ENCODE measurements around the gene GAA. TPM values are rescaled to one million over a fixed set of nuclear protein-coding genes. Genes with fewer than 3 reads are reported as not detected.

GAA gene
- total RNA-seq, 3 donors from 2014 or later (not counting 1 experiment from before 2014, with no cell fraction given), result 28.5 to 35.8 (median 32.9) TPM

- H3K27ac Mint-ChIP-seq, result no peak overlapping the region
Measured at GRCh38 chr17:80111702-80112470, 10.5 kb downstream of the GAA start.

DNA sequence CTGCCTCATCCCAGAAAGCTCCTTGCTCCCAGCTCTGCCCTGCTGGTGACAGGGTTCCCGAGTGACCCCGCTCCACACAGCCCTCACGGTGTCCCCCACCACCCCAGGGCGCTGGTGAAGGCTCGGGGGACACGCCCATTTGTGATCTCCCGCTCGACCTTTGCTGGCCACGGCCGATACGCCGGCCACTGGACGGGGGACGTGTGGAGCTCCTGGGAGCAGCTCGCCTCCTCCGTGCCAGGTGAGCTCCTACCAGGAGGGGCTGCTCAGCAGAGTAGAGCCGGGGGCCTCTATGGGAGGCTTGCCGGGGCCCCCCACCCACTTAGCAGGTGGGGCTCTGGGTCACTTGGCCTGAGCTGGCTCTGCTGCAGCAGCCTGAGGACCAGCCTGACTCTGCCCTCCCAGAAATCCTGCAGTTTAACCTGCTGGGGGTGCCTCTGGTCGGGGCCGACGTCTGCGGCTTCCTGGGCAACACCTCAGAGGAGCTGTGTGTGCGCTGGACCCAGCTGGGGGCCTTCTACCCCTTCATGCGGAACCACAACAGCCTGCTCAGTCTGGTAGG, 11.2 kb downstream of the GAA start:
- no peak for TF ChIP-seq CTCF (IDR thresholded peaks at IDR 0.05)
- ATAC-seq (no peak), DNase-seq (no peak)
- WGBS (ENCODE audit: insufficient coverage), result 91% methylated on average over 22 of the region's 24 CpGs
- Histone ChIP-seq H3K4me3 (ENCODE audit: low read length) (no peak overlapping the region), H3K27me3 (ENCODE audit: control insufficient read depth, insufficient read depth, low read length) (no peaks in the 10 kb centered on the region), H3K27ac (ENCODE audit: low read length) (no peak overlapping the region), H3K9me3 (ENCODE audit: control insufficient read depth, insufficient read depth, low read length) (no peaks in the 10 kb centered on the region), H3K4me1 (ENCODE audit: control insufficient read depth, insufficient read depth, low read length) (no peaks in the 10 kb centered on the region), H3K36me3 (ENCODE audit: control insufficient read depth, insufficient read depth, low read length) (no peaks in the 10 kb centered on the region)
- Mint-ChIP-seq H3K27ac (no peak overlapping the region), H3K36me3 (no peaks in the 10 kb centered on the region), H3K9me3 (peaks cover 0 to 3% of the 10 kb centered on the region in 2 donors), H3K4me3 (no peak overlapping the region), H3K27me3 (ENCODE audit: low read depth in 2 of 2) (no peaks in the 10 kb centered on the region), H3K4me1 (no peaks in the 10 kb centered on the region)
- intact Hi-C loops (cut with micrococcal nuclease), result no loop called here

More at GRCh38 chr17:80111702-80112470, 10.5 kb downstream of the GAA start:
- H3K4me1 Mint-ChIP-seq, result no peaks in the 10 kb centered on the region
- no peaks in the 10 kb centered on the region for H3K27me3 Mint-ChIP-seq (ENCODE audit: low read depth in 2 of 2)
- intact Hi-C loops (cut with micrococcal nuclease), result no loop called here
- ATAC-seq (no peak), DNase-seq (no peak)
- Histone ChIP-seq H3K4me3 (ENCODE audit: low read length) (no peak overlapping the region), H3K4me1 (ENCODE audit: control insufficient read depth, insufficient read depth, low read length) (no peaks in the 10 kb centered on the region), H3K27me3 (ENCODE audit: control insufficient read depth, insufficient read depth, low read length) (no peaks in the 10 kb centered on the region), H3K9me3 (ENCODE audit: control insufficient read depth, insufficient read depth, low read length) (no peaks in the 10 kb centered on the region), H3K27ac (ENCODE audit: low read length) (no peak overlapping the region), H3K36me3 (ENCODE audit: control insufficient read depth, insufficient read depth, low read length) (no peaks in the 10 kb centered on the region)
- no peaks in the 10 kb centered on the region for H3K36me3 Mint-ChIP-seq
- WGBS (ENCODE audit: insufficient coverage), result 92% methylated on average over 26 of the region's 26 CpGs
- H3K4me3 Mint-ChIP-seq, result no peak overlapping the region
- peaks cover 0 to 3% of the 10 kb centered on the region in 2 donors for H3K9me3 Mint-ChIP-seq
- no peak for TF ChIP-seq CTCF (IDR thresholded peaks at IDR 0.05)

- no peak overlapping the region for H3K4me3 Mint-ChIP-seq
- Histone ChIP-seq H3K27ac (ENCODE audit: low read length) (no peak overlapping the region), H3K36me3 (ENCODE audit: control insufficient read depth, insufficient read depth, low read length) (no peaks in the 10 kb centered on the region), H3K4me3 (ENCODE audit: low read length) (no peak overlapping the region), H3K9me3 (ENCODE audit: control insufficient read depth, insufficient read depth, low read length) (no peaks in the 10 kb centered on the region), H3K27me3 (ENCODE audit: control insufficient read depth, insufficient read depth, low read length) (no peaks in the 10 kb centered on the region), H3K4me1 (ENCODE audit: control insufficient read depth, insufficient read depth, low read length) (no peaks in the 10 kb centered on the region)
- H3K27me3 Mint-ChIP-seq (ENCODE audit: low read depth in 2 of 2), result no peaks in the 10 kb centered on the region
- peaks cover 0 to 3% of the 10 kb centered on the region in 2 donors for H3K9me3 Mint-ChIP-seq
- ATAC-seq (no peak), DNase-seq (no peak)
- 85% methylated on average over 20 of the region's 20 CpGs for WGBS (ENCODE audit: insufficient coverage)
- intact Hi-C loops (cut with micrococcal nuclease), result no loop called here
- no peak overlapping the region for H3K27ac Mint-ChIP-seq
- no peaks in the 10 kb centered on the region for H3K4me1 Mint-ChIP-seq
- no peak for TF ChIP-seq CTCF (IDR thresholded peaks at IDR 0.05)
- no peaks in the 10 kb centered on the region for H3K36me3 Mint-ChIP-seq
Measured at GRCh38 chr17:80113033-80113484, 11.7 kb downstream of the GAA start.

Measured in natural killer cell (primary cell).